HEK293T (cell line): ENCODE results near the gene ZNF212.
"Not testable (repeated sequence)": the region's sequence is repeated elsewhere in the genome, so short reads cannot be mapped to it uniquely, and the experiment has no call there.

Experiments
- CTCF ChIA-PET: fragments of 350-600 bp; formaldehyde crosslinking; extraction: SDS; loops from one replicate; lab custom pipeline; 2021; ENCODE audit warnings: antibody characterized with exemption, inconsistent platforms; lab: Yijun Ruan, JAX
- POLR2A ChIA-PET: fragments of 350-600 bp; formaldehyde crosslinking; extraction: SDS; loops from one replicate; lab custom pipeline; 2020; ENCODE audit warnings: antibody characterized with exemption, inconsistent platforms; lab: Yijun Ruan, JAX
- DNase-seq: peaks from one replicate; pipeline ENCODE4 v3.0.0; 2012; ENCODE audit warnings: mixed read lengths; ENCODE audit errors: extremely low spot score
- ARNT ChIP-seq: fragments of 450-650 bp; IDR thresholded peaks from 2 replicates; pipeline ENCODE4 v1.6.1; 2017; ENCODE audit warnings: mild to moderate bottlenecking
- BHLHE40 ChIP-seq: fragments of 450-650 bp; IDR thresholded peaks from 2 replicates; pipeline ENCODE4 v1.6.1; 2016; ENCODE audit warnings: mild to moderate bottlenecking, moderate library complexity, borderline replicate concordance
- CTBP1 ChIP-seq: fragments of 450-650 bp; IDR thresholded peaks from 2 replicates; pipeline ENCODE4 v1.6.1; 2016; ENCODE audit warnings: borderline replicate concordance
- ELF4 ChIP-seq: fragments of 450-650 bp; IDR thresholded peaks from 2 replicates; pipeline ENCODE4 v1.6.1; 2017; ENCODE audit warnings: antibody characterized with exemption
- FOXA1 ChIP-seq: fragments of 450-650 bp; IDR thresholded peaks from 2 replicates; pipeline ENCODE4 v1.6.1; 2016; ENCODE audit warnings: mild to moderate bottlenecking
- FOXK2 ChIP-seq: fragments of 450-650 bp; IDR thresholded peaks from 2 replicates; pipeline ENCODE4 v1.6.1; 2016; ENCODE audit warnings: mild to moderate bottlenecking
- FOXM1 ChIP-seq: fragments of 450-650 bp; IDR thresholded peaks from 2 replicates; pipeline ENCODE4 v1.6.1; 2017; ENCODE audit warnings: mild to moderate bottlenecking, borderline replicate concordance
- HDGF ChIP-seq: fragments of 450-650 bp; IDR thresholded peaks from 2 replicates; pipeline ENCODE4 v1.6.1; 2017; ENCODE audit warnings: antibody characterized with exemption, borderline replicate concordance
- L3MBTL2 ChIP-seq: fragments of 450-650 bp; conservative IDR thresholded peaks from 2 replicates; pipeline ENCODE4 v1.6.1; 2016; ENCODE audit warnings: mild to moderate bottlenecking
- LEF1 ChIP-seq: fragments of 450-650 bp; IDR thresholded peaks from 2 replicates; pipeline ENCODE4 v1.6.1; 2017; ENCODE audit warnings: mild to moderate bottlenecking, borderline replicate concordance
- NFRKB ChIP-seq: fragments of 450-650 bp; IDR thresholded peaks from 2 replicates; pipeline ENCODE4 v1.6.1; 2016; ENCODE audit warnings: mild to moderate bottlenecking, moderate library complexity
- PKNOX1 ChIP-seq: fragments of 450-650 bp; IDR thresholded peaks from 2 replicates; pipeline ENCODE4 v1.6.1; 2016
- SP1 ChIP-seq: fragments of 450-650 bp; IDR thresholded peaks from 2 replicates; pipeline ENCODE4 v1.6.1; 2017
- SUZ12 ChIP-seq: fragments of 450-650 bp; IDR thresholded peaks from 2 replicates; pipeline ENCODE4 v1.6.1; 2016; ENCODE audit warnings: mild to moderate bottlenecking
- TARDBP ChIP-seq: fragments of 450-650 bp; IDR thresholded peaks from 2 replicates; pipeline ENCODE4 v1.6.1; 2016
- ZNF384 ChIP-seq: fragments of 450-650 bp; IDR thresholded peaks from 2 replicates; pipeline ENCODE4 v1.6.1; 2016

Gene ZNF212

GRCh38 chr7:149248777-149249176 is 9.3 kb downstream of the ZNF212 start:
- no peak for TF ChIP-seq L3MBTL2
- no peak for TF ChIP-seq ELF4
- no peak for TF ChIP-seq HDGF
- no peak for TF ChIP-seq SUZ12
- CTCF ChIA-PET: interaction anchor here (1.0 kb wide), 1 partner anchor 13 kb away, joined by 3 read pairs; the partner anchor contains the start of gene ZNF783
- POLR2A ChIA-PET: interaction anchor here (1.5 kb wide), 1 partner anchor 54 kb away, joined by 5 read pairs; the partner anchor contains the start of gene ZNF282
- DNase-seq: no peak

- CTCF ChIA-PET: interaction anchor here (1.1 kb wide), 1 partner anchor 12 kb away, joined by 4 read pairs; the partner anchor contains the start of gene ZNF783
- DNase-seq, POLR2A ChIA-PET: not testable (repeated sequence)
Measured at GRCh38 chr7:149250151-149250550, 10.7 kb downstream of the ZNF212 start.

GRCh38 chr7:149251518-149251917 is 12.1 kb downstream of the ZNF212 start:
- DNase-seq: not testable (repeated sequence)
- ChIA-PET CTCF (interaction anchor here (0.6 to 0.8 kb wide), 2 partner anchors 11 to 446 kb away, joined by 6 to 10 read pairs; partner anchors contain the start of gene ZNF783), POLR2A (interaction anchor here (3.1 kb wide), 1 partner anchor 11 kb away, joined by 17 read pairs; the partner anchor contains the start of gene ZNF783)

- DNase-seq: no peak
- POLR2A ChIA-PET: interaction anchor here (0.8 to 3.1 kb wide), 3 partner anchors 10 to 57 kb away, joined by 3 to 17 read pairs (median 4); partner anchors contain the start of genes ZNF212, ZNF282 and ZNF783
- CTCF ChIA-PET: interaction anchor here (0.7 to 2.3 kb wide), 3 partner anchors 9 to 186 kb away, joined by 4 to 7 read pairs (median 6); partner anchors contain the start of gene ZNF783
- no peak for TF ChIP-seq FOXA1
- TF ChIP-seq ZNF384: no peak
Measured at GRCh38 chr7:149252378-149252777, 12.9 kb downstream of the ZNF212 start.

- DNase-seq: no peak
- TF ChIP-seq FOXA1: no peak
- TF ChIP-seq L3MBTL2: no peak
- TF ChIP-seq PKNOX1: no peak
- TF ChIP-seq SUZ12: no peak
- TF ChIP-seq SP1: no peak
- TF ChIP-seq ZNF384: no peak
- ChIA-PET CTCF (interaction anchor here (2.3 kb wide), 1 partner anchor 8 kb away, joined by 7 read pairs; the partner anchor contains the start of gene ZNF783), POLR2A (interaction anchor here (1.5 to 3.1 kb wide), 2 partner anchors 8 to 31 kb away, joined by 4 to 17 read pairs; partner anchors contain the start of gene ZNF783)
Measured at GRCh38 chr7:149253665-149254064, 14.2 kb downstream of the ZNF212 start.

- TF ChIP-seq FOXM1 (no peak), TARDBP (no peak), L3MBTL2 (no peak), SP1 (no peak), ZNF384 (no peak), ARNT (no peak), LEF1 (no peak), SUZ12 (no peak), BHLHE40 (no peak), NFRKB (no peak), FOXK2 (no peak), ELF4 (no peak)
- no peak for DNase-seq
- ChIA-PET POLR2A (interaction anchor here (1.5 to 3.1 kb wide), 2 partner anchors 8 to 31 kb away, joined by 4 to 17 read pairs; partner anchors contain the start of gene ZNF783), CTCF (interaction anchor here (2.3 kb wide), 1 partner anchor 8 kb away, joined by 7 read pairs; the partner anchor contains the start of gene ZNF783)
Measured at GRCh38 chr7:149254181-149254858, 14.9 kb downstream of the ZNF212 start.

GRCh38 chr7:149255174-149255573 is 15.7 kb downstream of the ZNF212 start:
- POLR2A ChIA-PET: no interaction called here
- DNase-seq: no peak
- CTCF ChIA-PET: no interaction called here
- TF ChIP-seq FOXM1: no peak
- no peak for TF ChIP-seq BHLHE40
- TF ChIP-seq FOXA1: no peak
- no peak for TF ChIP-seq SUZ12
- TF ChIP-seq TARDBP: no peak
- no peak for TF ChIP-seq ELF4
- no peak for TF ChIP-seq FOXK2
- TF ChIP-seq NFRKB: no peak
- TF ChIP-seq L3MBTL2: no peak
- no peak for TF ChIP-seq LEF1
- no peak for TF ChIP-seq CTBP1
- TF ChIP-seq HDGF: no peak
- no peak for TF ChIP-seq PKNOX1
- no peak for TF ChIP-seq SP1
- no peak for TF ChIP-seq ZNF384
- no peak; the same call in 1 of the 2 replicates for TF ChIP-seq ARNT
